Activated CD4-positive, CD25-positive, alpha-beta regulatory T cell treated with anti-CD3 and anti-CD28 coated beads, Interleukin-2, amount 50 U/mL, for 72 hours (primary cell): ENCODE measurements around the gene JMJD8.

Source experiments
- DNase-seq: peaks from one replicate; pipeline ENCODE4 v3.0.0; 2021

The JMJD8 gene, protein sequence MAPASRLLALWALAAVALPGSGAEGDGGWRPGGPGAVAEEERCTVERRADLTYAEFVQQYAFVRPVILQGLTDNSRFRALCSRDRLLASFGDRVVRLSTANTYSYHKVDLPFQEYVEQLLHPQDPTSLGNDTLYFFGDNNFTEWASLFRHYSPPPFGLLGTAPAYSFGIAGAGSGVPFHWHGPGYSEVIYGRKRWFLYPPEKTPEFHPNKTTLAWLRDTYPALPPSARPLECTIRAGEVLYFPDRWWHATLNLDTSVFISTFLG

DNA sequence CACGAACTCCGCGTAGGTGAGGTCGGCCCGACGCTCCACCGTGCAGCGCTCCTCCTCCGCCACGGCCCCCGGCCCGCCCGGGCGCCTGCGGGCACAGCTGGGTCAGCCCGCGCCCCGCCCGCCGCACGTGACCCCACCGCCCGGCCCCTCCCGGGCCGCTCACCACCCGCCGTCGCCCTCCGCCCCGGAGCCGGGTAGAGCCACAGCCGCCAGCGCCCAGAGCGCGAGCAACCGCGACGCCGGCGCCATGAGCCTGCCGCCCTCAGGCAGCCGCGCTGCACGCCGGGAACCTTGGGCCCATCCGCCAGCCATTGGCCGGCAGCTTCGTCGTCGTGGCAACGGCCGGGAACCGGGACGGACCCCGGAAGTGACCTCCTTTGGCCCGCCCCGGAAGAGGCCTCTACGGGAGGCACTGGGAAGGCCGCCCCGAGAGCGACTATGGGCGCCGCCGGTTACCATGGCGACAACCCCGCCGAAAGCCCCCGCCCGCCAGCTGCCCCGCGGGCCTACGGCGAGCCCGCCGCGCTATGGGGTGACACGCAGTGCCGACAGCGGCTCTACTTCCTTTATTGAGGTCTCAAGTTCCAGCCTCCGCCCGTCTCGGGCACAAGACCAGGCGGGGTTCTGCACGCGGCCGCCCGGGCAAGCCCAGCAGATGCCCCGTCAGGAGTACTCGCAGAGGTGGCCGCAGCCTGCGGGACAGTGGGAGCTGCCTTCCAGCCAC is at the start of gene JMJD8:
Gene JMJD8, minus strand, starts transcription at position 264 of the 724 bp plus-strand sequence. Its CDS starts 15 bp downstream, at position 249.
- DNase-seq = peak; percentile 96

DNA sequence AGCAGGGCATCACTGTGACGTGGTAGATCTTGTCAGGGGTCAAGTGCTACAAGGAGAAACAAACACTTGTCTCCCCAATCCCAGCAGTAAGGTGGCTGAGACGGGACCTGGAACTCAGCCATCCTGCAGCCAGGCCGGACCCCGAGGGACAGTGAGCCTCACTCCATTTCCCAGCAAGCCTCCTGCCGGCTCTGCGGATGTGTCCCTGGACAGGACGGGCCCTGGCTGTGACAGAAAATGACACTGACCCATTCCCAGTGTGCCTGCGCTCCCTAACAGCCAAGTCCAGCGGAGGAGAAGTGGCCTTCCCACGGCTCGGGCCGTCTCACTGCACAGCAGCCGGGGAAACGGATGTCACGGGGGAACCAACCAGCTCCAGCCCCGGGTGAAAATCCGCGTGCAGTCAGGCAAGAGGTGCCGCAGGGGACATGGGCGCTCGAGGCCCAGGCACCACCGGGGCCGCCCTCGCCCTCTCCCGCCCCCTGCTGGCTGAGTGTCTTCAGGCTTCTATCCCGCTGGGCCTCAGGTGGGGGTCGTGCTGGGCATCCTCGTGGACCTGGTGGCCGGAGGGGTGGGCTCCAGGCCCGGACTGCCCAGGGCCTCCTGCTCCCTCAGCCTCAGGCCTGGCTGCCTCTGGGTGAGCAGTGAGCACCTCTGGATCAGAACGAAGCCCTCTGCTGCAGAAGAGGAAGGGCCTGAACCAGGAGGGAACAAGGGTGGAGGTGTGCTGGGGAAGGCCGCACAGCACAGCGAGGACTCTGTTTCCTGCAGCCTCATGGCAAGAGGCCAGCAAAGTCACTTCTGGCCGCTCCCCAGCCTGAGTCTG is 49.5 kb upstream of the JMJD8 start:
- DNase-seq = no peak

DNA sequence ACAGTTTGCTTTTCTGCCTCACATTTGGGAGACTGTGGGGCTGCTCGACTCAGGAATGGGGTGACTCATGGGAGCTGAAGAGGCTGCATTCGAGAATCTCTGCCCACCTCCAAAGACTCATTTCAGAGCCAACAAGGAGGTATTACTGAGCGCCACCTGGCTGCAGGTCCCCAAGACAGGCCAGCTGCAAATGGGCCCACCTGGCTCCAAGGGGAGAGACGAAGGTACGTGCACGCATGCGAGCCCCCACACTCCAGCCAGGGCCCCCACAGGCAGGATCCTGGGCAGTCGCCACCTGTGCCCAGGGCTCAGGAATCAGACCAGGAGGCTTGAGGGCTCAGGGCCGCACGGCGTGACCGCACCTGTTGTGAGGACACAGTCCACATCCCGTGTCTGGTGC is 48.8 kb upstream of the JMJD8 start:
- no peak for DNase-seq

DNA sequence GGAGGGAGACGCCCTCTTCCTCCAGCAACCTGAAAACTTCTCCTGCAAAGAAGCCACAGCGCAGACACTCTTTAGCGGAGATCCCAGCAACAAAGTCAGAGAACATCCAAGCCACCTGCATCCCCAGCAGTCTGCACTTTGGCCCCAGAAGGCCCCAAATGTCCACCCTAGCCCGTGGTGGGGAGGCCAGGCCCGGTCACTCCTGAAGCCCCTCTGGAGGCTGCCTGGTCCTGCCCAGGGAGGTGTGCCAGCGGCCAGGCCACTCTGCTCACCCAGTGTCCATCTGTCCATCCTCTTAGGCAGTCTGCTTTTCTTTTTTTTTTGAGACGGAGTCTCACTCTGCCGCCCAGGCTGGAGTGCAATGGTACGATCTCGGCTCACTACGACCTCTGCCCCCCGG is 48.2 kb upstream of the JMJD8 start:
- DNase-seq = no peak

DNA sequence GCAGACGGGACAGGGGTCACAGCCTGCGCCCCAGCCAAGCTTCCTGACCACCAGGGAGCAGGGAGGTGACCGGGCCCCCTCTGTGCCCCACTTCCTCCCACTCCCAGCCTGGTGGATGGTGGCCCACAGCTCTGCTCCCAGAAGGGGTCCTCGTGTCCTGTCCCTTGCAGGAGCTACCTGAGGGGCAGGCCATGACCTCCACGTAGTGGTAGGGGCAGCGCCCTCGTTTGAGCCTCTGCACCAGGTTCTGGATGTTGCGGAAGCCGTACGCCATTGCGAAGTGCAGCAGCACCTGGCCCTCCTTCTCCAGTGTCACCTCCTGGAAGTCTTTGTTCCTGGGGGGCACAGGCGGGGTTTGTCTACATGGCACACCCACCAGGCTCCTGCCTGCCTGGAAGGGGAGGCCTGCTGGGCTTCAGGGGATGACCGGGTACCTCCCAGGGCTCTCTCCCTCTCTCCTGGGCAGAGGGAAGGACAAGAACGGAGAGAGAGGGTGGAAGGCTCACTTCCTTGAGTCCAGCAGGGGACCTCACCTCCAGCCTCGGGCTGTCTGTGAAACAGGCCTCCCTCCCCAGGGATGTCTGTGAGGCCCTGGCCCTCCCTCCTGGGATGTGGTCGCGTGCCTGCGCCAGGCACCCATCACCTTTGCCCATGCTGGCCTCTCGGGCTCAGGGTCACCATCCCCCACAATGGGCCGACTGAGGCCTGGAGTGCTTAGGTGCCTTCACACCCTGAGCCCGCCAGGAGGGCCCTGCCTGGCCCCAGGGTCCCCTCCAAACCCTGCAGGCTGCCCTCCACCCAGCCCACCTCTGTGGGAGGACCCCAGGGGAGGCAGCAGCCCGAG is 46.8 kb upstream of the JMJD8 start:
- DNase-seq = no peak

DNA sequence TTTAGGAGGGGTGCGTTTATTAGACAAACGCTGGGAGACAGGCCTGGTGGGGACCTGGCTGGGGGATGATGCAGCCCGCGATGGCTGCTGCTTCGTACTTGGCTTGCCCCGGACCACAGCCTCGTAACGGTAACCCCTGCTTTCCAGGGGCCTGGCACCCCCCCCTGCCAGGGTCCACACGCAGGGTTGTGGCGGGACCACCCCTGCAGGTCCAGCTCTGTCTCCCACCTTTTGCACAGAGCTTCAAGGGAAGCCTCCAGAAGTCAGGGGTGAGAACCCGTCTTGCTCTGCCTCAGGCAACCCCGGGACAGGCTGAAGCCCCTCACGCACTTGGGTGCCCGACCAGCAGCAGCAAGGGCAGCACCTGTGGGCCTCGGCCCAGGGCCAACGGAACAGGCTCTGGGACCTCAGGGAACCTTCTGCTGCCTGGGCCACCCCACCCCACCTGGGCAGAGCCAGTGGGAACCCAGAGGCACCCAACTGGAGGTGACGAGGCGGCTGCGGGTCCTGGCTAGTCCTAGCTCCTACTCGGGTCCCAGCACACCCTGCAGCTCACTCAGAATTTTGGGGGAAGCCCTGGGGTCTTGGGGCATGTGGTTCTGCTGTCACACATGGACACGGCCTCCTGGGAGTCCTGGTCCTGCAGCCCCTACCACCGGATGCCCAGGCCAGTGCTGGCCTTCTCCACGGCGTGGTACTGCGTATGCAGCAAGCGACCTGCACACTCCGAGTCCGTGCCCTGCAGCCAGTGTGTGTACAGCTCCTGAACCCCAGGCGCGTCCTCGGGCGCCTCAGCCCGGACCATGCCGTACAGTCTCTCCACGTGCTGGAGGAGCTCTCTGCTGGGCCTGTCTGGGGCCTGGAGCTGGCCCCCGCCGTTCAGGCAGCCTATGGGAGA is 45.9 kb upstream of the JMJD8 start:
- no peak for DNase-seq

DNA sequence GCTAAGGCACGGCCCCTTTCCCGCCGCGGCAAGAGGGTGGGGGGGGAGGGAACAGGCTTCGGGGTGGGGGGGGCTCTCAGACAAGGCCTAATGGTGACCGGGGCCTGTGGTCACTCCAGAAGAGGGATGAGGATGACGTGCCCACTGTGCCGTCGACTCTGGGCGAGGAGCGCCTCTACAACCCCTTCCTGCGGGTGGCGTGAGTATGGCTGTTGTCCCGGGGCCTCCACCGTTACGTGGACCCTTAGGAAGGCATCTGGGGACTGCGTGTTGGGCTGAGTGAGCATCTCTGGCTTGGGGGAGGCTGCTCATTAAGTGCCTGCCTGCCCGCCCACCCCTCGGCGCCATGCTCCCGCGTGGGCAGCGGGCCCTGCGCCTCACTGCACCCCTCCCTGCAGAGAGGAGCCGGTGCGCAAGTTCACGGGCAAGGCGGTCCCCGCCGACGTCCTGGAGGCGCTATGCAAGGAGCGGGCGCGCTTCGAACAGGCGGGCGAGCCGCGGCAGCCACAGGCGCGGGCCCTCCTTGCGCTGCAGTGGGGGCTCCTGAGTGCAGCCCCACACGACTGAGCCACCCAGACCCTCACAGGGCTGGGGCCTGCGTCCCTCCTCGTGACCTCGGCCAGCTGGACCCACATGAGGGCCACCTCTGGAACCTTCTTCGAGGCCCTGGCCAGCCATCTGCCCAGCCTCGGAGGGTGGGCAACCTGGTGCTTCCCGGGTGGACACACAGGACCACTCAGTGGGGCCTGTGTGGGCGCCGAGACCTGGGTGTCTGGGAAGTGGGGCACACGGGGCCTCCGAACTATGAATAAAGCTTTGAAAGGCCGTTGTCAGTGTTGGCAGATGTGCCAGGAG is 45.0 kb upstream of the JMJD8 start:
- no peak for DNase-seq

DNA sequence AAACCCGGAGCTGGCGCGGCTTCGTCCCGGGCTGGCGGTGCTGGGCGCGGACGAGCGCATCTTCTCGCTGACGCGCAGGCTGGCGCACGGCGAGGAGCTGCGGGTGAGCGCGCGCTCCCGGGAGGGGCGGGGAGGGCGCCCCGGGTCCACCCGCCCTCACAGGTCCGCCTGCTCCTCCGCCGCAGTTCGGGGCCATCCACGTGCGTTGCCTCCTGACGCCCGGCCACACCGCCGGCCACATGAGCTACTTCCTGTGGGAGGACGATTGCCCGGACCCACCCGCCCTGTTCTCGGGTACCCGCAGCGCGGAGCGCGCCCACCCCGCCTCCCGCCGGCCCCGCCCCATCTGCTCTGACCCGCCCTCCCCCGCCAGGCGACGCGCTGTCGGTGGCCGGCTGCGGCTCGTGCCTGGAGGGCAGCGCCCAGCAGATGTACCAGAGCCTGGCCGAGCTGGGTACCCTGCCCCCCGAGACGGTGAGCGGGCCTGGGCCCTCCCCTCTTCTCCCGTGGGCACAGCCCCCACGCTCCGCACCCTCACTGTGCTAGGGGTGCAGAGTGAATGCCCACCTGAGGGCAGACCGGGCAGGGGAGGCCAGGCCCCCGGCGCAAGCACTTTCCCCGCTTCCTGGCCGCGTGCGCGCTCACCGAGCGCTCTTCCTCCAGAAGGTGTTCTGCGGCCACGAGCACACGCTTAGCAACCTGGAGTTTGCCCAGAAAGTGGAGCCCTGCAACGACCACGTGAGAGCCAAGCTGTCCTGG is 44.2 kb upstream of the JMJD8 start:
- peak; percentile 63 for DNase-seq

DNA sequence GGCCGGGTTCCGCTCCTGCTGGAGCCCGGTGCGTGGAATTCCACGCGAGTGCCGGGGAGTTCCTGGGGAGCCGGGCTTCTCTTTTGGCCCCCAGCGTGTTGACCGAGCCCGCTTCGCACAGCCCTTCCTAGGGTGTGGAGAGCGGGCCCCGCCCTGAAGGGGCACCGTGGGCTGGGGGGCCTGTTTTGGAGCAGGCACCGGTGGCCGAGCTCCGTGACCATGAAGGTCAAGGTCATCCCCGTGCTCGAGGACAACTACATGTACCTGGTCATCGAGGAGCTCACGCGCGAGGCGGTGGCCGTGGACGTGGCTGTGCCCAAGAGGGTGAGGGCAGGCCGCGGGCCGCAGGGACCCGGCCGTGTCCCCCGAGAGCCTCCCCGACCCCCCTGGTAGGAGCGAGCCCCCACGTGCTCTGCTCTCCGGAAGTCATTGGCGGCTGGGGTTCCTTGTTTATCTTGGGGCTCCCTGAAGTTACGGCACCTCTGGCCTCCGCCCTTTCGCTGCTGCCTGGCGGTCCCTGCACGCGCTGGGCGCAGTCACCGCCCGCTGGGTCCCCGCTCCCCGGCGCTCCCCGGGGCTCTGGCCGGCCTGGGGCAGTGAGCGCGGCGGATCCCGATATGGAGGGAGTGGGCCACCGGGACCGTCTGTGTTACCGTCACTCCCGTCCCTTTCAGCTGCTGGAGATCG is 43.3 kb upstream of the JMJD8 start:
- DNase-seq = peak; percentile 49

DNA sequence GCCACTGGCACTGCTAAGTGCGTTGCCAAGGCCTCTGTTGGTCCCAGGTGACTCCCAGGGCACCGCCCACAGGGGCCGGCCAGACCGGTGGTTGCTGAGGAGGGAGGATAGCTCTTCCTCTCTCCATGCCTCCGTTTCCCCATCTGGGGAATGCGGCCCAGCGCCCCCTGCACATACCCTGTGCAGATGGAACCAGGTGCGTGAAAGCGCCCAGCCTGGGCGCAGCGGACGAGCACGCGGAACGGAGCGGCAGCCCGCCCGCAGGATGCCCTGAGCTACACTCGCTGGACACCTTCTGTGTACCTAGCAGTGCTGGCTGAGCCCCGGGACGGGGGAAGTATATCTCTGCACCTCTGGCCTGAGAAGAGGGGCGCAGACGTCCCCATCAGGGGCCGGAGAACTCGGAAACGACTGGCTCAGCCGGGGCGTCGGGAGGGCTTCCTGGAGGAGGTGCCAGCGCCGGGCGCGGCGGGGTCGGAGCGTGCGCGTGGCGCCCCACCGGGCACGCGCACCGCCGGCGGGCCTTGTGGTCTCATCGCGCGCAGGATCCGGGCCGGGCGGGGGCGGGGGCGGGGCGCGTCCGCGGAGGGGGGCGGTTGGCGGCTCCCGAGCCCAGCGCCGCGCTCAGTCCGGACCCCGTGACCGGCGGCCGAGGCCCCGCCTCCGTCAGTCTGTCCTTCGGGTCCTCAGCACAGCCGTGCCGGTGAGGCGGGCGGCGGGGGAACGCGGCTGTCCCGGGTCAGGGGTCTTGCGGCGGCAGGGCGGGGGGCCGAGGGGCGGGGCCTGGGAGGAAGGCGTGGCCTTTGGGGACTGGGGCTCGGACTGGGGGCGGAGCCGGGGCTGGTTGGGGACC is 42.5 kb upstream of the JMJD8 start, which contains the start of the genes CCDC78 and HAGHL:
Gene CCDC78, minus strand, starts transcription at position 6 of the 853 bp plus-strand sequence. CDS start 76 bp downstream, outside the sequence.
Gene HAGHL, plus strand, starts transcription at position 669 of the 853 bp plus-strand sequence. CDS start 404 bp downstream, outside the sequence.
- peak; percentile 67 for DNase-seq

DNA sequence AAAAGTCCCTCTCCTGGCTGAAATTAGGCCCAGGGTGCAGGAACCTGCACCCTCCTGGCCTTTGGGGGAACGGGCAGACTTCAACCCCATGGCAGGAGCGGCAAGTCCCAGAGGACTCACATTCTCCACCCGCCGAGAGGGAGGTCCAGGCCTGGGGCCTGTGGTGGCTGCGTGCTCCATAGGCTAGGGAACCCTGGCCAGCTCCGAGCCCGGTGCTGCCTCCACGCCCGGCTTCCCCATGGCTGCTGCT is 42.0 kb upstream of the JMJD8 start:
- no peak for DNase-seq

DNA sequence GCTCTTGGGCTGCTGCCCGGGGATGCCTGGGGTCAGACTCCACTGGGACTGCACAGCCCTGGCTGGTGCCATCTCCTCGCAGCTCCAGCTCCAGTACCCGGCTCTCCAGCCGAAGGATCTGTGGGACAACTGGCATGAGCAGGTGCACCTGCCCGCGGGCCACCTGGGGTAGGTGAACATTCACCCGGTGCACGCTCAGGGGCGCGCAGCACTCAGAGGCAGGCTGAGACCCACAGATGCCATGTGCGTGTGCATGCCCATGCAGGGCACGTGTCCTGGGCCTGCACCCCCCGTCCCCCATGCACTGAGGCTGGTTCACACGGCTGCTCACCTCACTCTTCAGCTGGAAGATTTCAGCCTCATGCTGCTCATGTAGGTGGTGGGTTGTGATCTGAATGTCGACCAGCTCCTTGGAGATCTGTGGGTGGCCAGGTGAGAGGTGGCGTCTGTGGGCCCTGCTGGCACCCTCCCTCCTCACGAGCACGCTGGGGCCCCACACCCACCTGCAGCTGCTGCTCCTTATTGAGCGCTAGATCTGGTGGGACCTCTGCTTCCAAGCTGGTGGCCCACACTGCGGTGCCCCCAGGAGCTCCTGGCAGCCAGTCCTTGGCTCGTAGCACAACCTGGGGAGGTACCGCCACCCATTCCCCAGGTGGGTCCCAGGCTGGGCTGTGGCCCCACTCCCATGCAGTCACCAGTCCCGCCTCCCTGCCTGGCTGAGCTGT is 41.5 kb upstream of the JMJD8 start:
- DNase-seq = no peak

DNA sequence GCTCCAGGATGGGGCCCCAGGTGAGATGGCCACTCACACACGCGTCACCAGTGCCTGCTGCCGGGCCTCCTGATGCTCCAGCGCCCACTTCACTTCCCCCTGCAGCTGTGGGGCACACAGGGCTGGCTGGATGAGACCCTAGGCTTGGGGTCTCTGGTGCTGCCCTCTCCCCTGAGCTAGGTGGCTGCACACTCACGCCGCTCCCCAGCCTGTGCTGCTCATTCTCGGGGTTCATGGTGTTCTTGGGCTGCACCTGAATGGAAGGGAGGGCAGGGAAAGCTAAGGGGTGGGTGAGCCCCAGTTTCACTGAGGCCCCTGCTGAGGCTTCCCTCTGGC is 40.9 kb upstream of the JMJD8 start:
- no peak for DNase-seq

DNA sequence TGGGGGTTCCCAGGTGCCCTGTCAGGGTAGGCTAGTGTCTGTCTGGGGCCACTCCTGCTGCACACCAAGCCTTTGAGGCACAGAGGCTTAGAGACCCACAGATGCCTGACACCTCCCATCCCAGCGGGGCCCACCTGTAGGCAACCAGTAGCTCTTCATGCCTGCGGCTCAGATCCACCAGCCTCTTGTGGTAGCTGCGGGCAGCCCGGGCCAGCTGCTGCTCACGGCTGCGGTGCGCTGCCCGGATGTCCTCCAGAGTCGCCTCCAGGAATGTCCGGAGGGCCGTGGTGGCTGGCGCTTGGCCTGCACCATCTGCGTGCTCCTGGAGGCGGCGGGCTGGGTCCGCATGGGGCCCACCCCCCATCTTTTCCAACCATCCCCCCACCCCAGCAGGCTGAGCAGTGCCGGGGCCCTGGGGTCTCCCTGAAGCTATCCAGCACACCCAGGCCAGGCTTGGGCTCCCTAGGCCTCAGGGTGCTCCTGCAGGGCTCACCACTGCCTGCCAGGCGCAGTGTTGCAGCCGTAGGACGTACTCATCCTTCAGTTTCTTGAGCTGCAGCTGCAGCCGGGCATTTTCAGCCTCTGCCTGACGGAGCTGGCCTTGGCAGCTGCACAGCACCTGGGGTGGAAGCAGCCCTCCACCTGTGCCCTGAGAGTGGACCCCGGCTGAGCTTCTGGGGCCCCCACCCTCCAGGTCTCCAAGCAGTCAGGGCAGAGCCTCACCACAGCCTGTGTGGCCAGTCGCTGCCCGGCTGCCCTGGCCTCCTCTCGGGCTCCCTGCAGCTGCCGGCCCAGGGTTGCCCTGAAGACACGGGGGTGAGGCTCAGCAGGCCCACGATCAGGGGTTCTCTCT is 40.3 kb upstream of the JMJD8 start:
- no peak for DNase-seq

DNA sequence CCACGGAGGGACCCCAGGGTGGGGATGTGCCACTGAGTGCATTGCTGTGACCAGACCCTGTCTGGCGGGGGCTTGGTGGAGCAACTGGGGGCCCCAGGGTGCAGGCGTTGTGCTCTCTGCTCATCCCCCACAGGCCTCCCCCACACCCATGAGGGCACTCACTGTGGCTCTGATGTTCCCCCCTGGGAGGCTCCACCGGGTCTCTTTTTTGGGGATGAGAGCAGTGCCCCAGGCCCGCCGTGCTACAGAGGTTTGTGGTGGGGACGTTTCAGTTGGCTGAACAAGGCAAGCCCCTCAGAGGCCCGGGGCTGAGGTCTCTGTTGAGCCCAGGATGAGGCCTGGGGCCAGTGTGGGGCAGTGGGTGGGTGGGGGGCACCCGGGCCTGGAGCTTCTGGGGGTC is 39.6 kb upstream of the JMJD8 start:
- no peak for DNase-seq

DNA sequence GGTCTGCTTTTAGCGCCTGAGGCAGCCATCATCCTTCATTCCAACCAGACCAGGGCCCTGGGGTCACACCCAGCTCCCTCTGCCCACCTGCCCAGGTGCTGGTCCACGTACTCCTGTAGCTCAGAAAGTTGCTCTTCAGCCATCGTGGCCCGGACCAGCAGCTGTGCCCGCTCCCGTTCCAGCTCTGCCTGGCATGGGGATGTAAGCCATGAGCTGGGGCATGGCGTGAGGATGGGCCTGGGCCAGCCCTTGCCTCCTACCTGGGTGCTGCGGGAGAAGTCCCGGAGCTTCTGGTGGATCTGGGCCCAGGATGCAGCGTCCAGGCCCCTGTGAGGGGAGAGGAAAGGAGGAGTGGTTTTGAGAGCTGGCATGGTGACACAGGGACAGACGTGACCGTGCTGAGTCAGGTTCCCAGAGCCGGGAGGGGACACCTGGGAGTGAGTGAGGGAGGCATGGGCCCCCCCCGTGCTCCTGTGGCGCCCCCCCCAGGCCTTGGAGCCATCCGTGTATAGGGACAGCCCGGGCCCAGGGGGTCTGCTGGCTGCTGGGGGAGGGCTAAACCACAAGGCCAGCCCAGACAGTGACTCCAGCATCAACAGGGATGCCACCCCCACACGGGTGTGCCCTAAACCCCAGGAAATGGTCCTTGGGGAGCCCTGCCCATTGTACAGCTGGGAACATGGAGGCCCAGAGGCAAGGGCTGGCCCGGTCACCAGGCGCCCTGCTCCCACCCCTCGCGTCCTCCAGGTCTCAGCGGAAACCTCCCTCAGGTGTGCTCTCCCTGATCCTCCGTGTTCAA is 38.9 kb upstream of the JMJD8 start:
- DNase-seq = no peak
